Bone marrow (tissue), 2 donors: ENCODE data around the gene GMPR2.

ENCODE experiments used
- DNase-seq, 2 donors: peaks; one replicate each; lab custom pipeline; 2025; lab: John Stamatoyannopoulos, UW

The GMPR2 gene

GRCh38 chr14:24252289-24253124 lies 19.8 kb downstream of the GMPR2 start:
- no peak for DNase-seq

GRCh38 chr14:24253936-24254335 lies 21.2 kb downstream of the GMPR2 start:
- DNase-seq = no peak

- DNase-seq = no peak
These were observed 22.1 kb downstream of the GMPR2 start for GRCh38 chr14:24254630-24255392.

- DNase-seq = no peak
These were observed 22.7 kb downstream of the GMPR2 start for GRCh38 chr14:24255438-24255837.

- DNase-seq = no peak
These were observed 23.4 kb downstream of the GMPR2 start for GRCh38 chr14:24255931-24256711.

- DNase-seq = no peak
These were observed 24.2 kb downstream of the GMPR2 start for GRCh38 chr14:24256960-24257359.

GRCh38 chr14:24258119-24258518 lies 25.4 kb downstream of the GMPR2 start:
- no peak for DNase-seq

- no peak for DNase-seq
These were observed 26.0 kb downstream of the GMPR2 start for GRCh38 chr14:24258548-24259265.

GRCh38 chr14:24259282-24260025 lies 26.7 kb downstream of the GMPR2 start:
- no peak for DNase-seq

GRCh38 chr14:24260026-24260779 lies 27.5 kb downstream of the GMPR2 start:
- DNase-seq = no peak

GRCh38 chr14:24260780-24261157 lies 28.0 kb downstream of the GMPR2 start:
- DNase-seq = no peak

- DNase-seq = no peak
These were observed 28.7 kb downstream of the GMPR2 start for GRCh38 chr14:24261256-24261968.

- DNase-seq = no peak
These were observed 29.2 kb downstream of the GMPR2 start for GRCh38 chr14:24261969-24262327.

GRCh38 chr14:24262821-24263733 lies 30.3 kb downstream of the GMPR2 start, which contains the start of gene TGM1:
Gene TGM1, minus strand, starts transcription at chr14:24263177. Its CDS starts 825 bp downstream, at chr14:24262352.
- DNase-seq = no peak

- DNase-seq = no peak
These were observed 31.1 kb downstream of the GMPR2 start for GRCh38 chr14:24263848-24264247.

GRCh38 chr14:24264298-24264697 lies 31.6 kb downstream of the GMPR2 start:
- DNase-seq = no peak

- DNase-seq = no peak
These were observed 33.9 kb downstream of the GMPR2 start for GRCh38 chr14:24266344-24267244.

GRCh38 chr14:24267516-24267915 lies 34.8 kb downstream of the GMPR2 start:
- DNase-seq = no peak
